ENCODE results near the gene ZEB1.

GRCh38 chr10:31303212-31303611 lies 15.8 kb upstream of the ZEB1 start:
- TF ChIP-seq MTA2 (IDR thresholded peaks at IDR 0.05; ENCODE audit: low read depth) (no peak), CTCF (IDR thresholded peaks at IDR 0.05 in 2 of 3, conservative IDR thresholded peaks at IDR 0.05 in 1 of 3; ENCODE audit: control insufficient read depth in 2 of 3, extremely low read depth in 1 of 3, insufficient read depth in 1 of 3, low read depth in 3 of 3, low read length in 3 of 3) (no peak), BCL11A (IDR thresholded peaks at IDR 0.05; ENCODE audit: low read depth, low read length) (no peak), SP1 (IDR thresholded peaks at IDR 0.05; ENCODE audit: low read depth, low read length) (no peak)
